Liver (tissue), 3 donors: ENCODE results near the gene TIMM22.

Experiments used
- CTCF ChIP-seq: fragments of 150-350 bp; IDR thresholded peaks from 2 replicates; pipeline ENCODE4 v1.5.1; 2017; ENCODE audit warnings: improper control_type of control experiment, low read depth, low read length; ENCODE audit not compliant: missing input control
- MAX ChIP-seq: IDR thresholded peaks from 2 replicates; pipeline ENCODE4 v1.6.1; 2016; ENCODE audit warnings: antibody characterized with exemption
- RAD21 ChIP-seq, 2 donors: IDR thresholded peaks; 2 replicates each; pipeline ENCODE4 v1.6.1; 2016; ENCODE audit warnings: antibody characterized with exemption in 2 of 2, mild to moderate bottlenecking in 2 of 2
- donor health status: healthy.
- donor health status: healthy.

DNA sequence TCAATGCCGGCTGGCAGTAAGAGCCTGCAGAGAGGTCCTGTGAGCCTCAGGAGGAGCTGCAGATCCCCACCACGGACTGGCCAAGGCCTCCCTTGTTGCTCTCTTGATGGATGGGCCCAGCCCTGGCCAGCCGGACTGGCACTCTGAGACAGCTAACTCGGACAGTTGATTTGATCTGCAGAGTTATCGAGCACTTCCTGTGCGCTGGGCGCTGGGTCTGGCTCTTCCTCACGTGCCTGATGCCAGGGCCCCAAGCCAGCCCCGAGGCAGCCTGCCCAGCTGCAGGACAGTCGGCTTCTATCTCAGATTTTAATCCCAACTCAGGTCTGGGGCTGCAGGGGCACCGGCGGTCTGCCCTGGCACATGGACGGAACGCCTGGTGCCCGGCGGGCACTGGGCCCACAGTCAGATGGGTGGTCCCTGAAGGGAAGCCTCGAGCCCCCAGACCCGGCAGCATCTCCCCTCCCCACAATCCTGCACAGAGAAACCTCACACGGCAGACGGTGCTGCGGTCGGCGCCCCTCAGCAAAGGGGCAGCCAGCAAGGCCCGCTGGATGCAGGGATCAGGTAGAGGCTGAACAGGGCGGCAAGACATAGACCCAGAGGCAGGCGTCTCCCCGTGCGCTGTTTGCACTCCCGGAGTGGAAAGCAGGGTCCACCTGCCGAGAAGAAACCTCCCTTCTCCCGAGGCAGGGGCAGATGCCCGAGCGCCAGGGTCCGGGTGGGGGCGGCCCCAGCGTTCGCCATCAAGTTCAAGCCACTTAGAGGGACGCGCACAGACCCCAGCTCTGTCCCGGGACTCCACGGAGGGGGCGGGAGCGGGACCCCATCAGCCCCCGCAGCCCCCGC, 34.0 kb downstream of the TIMM22 start:
- TF ChIP-seq CTCF = no peak
- TF ChIP-seq MAX = no peak
- TF ChIP-seq RAD21 (IDR thresholded peaks at IDR 0.05) = no peak
